K562 (cell line): ENCODE data around the gene ZNF787. TPM values are rescaled to one million over a fixed set of nuclear protein-coding genes. Genes with fewer than 3 reads are reported as not detected.

Experiments
- ATAC-seq: fragments of 200-7000 bp; cut with Tn5 transposase; 3 replicates; pipeline ENCODE4 v1.9.1; 2020; ENCODE audit warnings: moderate library complexity
- BruUV-seq: library from RNA; stranded (reverse); fragments of 400-500 nt; replicated peaks from 2 replicates; lab custom pipeline; 2021; lab: Mats Ljungman, UMichigan
- CTCF ChIA-PET: fragments of 300-600 bp; formaldehyde crosslinking; extraction: SDS; loops from one replicate; lab custom pipeline; 2021; ENCODE audit warnings: low intra/inter-chr PET ratio; lab: Yijun Ruan, JAX
- POLR2A ChIA-PET: fragments of 300-600, 350-650 bp; sonication (Branson Sonifier 250); formaldehyde crosslinking; extraction: SDS; loops from one replicate; lab custom pipeline; 2021; ENCODE audit warnings: antibody characterized with exemption, inconsistent platforms; lab: Yijun Ruan, JAX
- DNase-seq, 4 experiments: peaks; one replicate each; pipeline versions ENCODE4 v3.0.0 to v3.0.0-alpha.2; 2011 to 2018; ENCODE audit warnings: low spot score in 3 of 4, mixed read lengths in 3 of 4; ENCODE audit errors: extremely low read depth in 1 of 4
- FAIRE-seq: peaks from 2 replicates; lab custom pipeline; 2011; peaks lifted over from hg19 to GRCh38; lab: Jason Lieb, UNC
- H2AFZ ChIP-seq: 2 replicates; pipeline ENCODE4 v1.6.0; 2011; ENCODE audit warnings: low read depth, low read length, control low read depth, inconsistent platforms
- H3K27ac ChIP-seq: fragments of 200-600 bp; 3 replicates; pipeline ENCODE4 v1.8.0; 2011; ENCODE audit warnings: low read depth, mild to moderate bottlenecking, control low read depth, inconsistent platforms, low read length, moderate library complexity, mixed read lengths; ENCODE audit errors: extremely low read depth
- H3K27me3 ChIP-seq, 2 experiments: fragments of 300-600 bp in 1 of 2; 2 replicates in 1 of 2; 3 replicates in 1 of 2; pipeline versions ENCODE4 v1.6.0 to v1.8.0; 2011; ENCODE audit warnings: inconsistent platforms in 2 of 2, low read length in 2 of 2, mild to moderate bottlenecking in 1 of 2, mixed read lengths in 1 of 2, moderate library complexity in 1 of 2; ENCODE audit not compliant: control insufficient read depth in 2 of 2, insufficient read depth in 2 of 2
- H3K36me3 ChIP-seq: fragments of 300-600 bp; 3 replicates; pipeline ENCODE4 v1.8.0; 2011; ENCODE audit warnings: mild to moderate bottlenecking, low read length, inconsistent platforms; ENCODE audit not compliant: control insufficient read depth, insufficient read depth
- H3K4me1 ChIP-seq, 2 experiments: fragments of 200-600 bp in 1 of 2; replicated peaks in 1 of 2; 2 replicates in 1 of 2; 3 replicates in 1 of 2; pipeline versions ENCODE4 v1.5.1 to v1.8.0; 2011; ENCODE audit warnings: inconsistent platforms in 2 of 2, low read length in 2 of 2, mild to moderate bottlenecking in 1 of 2, mixed read lengths in 1 of 2, moderate library complexity in 1 of 2; ENCODE audit not compliant: control insufficient read depth in 2 of 2, insufficient read depth in 2 of 2
- H3K4me2 ChIP-seq: 2 replicates; pipeline ENCODE4 v1.6.1; 2011; ENCODE audit warnings: low read length, control low read depth, inconsistent platforms, mixed read lengths; ENCODE audit not compliant: insufficient read depth
- H3K4me3 ChIP-seq: fragments of 200-600 bp; sonication (generic), shearing (Covaris generic); 2 replicates; pipeline ENCODE4 v1.5.1; 2016; ENCODE audit warnings: control low read depth, inconsistent platforms
- H3K79me2 ChIP-seq: fragments of 200-600 bp; 3 replicates; pipeline ENCODE4 v1.8.0; 2011; ENCODE audit warnings: low read length, inconsistent platforms; ENCODE audit not compliant: control insufficient read depth, insufficient read depth
- H3K9ac ChIP-seq, 2 experiments: 2 replicates each; pipeline versions ENCODE4 v1.6.0 to v1.6.1; 2011; ENCODE audit warnings: low read depth in 2 of 2, low read length in 2 of 2, control low read depth in 1 of 2, inconsistent platforms in 1 of 2, mild to moderate bottlenecking in 1 of 2, mixed read lengths in 1 of 2; ENCODE audit not compliant: insufficient read depth in 1 of 2
- H3K9me1 ChIP-seq: one replicate; pipeline ENCODE4 v1.6.0; 2011; ENCODE audit warnings: inconsistent platforms, mild to moderate bottlenecking, low read length, moderate library complexity; ENCODE audit not compliant: control insufficient read depth, insufficient read depth
- H3K9me3 ChIP-seq: replicated peaks from 2 replicates; pipeline ENCODE4 v1.5.1; 2011; ENCODE audit warnings: low read depth, low read length, inconsistent platforms; ENCODE audit not compliant: control insufficient read depth, insufficient read depth
- H4K20me1 ChIP-seq: replicated peaks from 2 replicates; pipeline ENCODE4 v1.6.1; 2011; ENCODE audit warnings: low read length, inconsistent platforms, mixed read lengths; ENCODE audit not compliant: control insufficient read depth, insufficient read depth
- BRD9 ChIP-seq: fragments of 450-650 bp; IDR thresholded peaks from 2 replicates; pipeline ENCODE4 v1.6.1; 2018; ENCODE audit warnings: low read depth; ENCODE audit not compliant: partially characterized antibody
- COPS2 ChIP-seq: fragments of 450-650 bp; conservative IDR thresholded peaks from 2 replicates; pipeline ENCODE4 v1.6.1; 2016; ENCODE audit warnings: mild to moderate bottlenecking, moderate library complexity
- FOXJ2 ChIP-seq: fragments of 200-800 bp; sonication (Bioruptor generic); IDR thresholded peaks from 2 replicates; pipeline ENCODE4 v1.6.1; 2016; ENCODE audit warnings: missing genetic modification characterization, missing compliant biosample characterization
- HMG20B ChIP-seq: fragments of 250-450 bp; sonication (Bioruptor Pico); IDR thresholded peaks from 2 replicates; pipeline ENCODE4 v1.5.0; 2021; ENCODE audit warnings: mild to moderate bottlenecking
- JUNB ChIP-seq: fragments of 450-650 bp; formaldehyde crosslinking; conservative IDR thresholded peaks from 2 replicates; pipeline ENCODE4 v1.4.0; 2020; ENCODE audit warnings: mild to moderate bottlenecking
- MTA2 ChIP-seq: fragments of 450-650 bp; IDR thresholded peaks from 2 replicates; pipeline ENCODE4 v1.6.1; 2016; ENCODE audit warnings: low read depth
- MYBL2 ChIP-seq, 2 experiments: fragments of 450-650 bp in 1 of 2; sonication (generic) in 1 of 2; formaldehyde crosslinking in 1 of 2; IDR thresholded peaks; 2 replicates each; pipeline versions ENCODE4 v1.6.1 to v1.8.1; 2017 to 2022; ENCODE audit warnings: borderline replicate concordance in 1 of 2, inconsistent platforms in 1 of 2, low read depth in 1 of 2, mild to moderate bottlenecking in 1 of 2, missing genetic modification reagents in 1 of 2, moderate library complexity in 1 of 2
- NEUROD1 ChIP-seq: fragments of 150-350 bp; IDR thresholded peaks from 2 replicates; pipeline ENCODE4 v1.6.1; 2014; ENCODE audit warnings: borderline replicate concordance, low read length, low read depth; ENCODE audit not compliant: partially characterized antibody
- PURB ChIP-seq: sonication (generic); formaldehyde crosslinking; IDR thresholded peaks from 2 replicates; pipeline ENCODE4 v1.9.0; 2021; ENCODE audit warnings: low read depth, mild to moderate bottlenecking, missing genetic modification reagents
- STAT5B ChIP-seq: fragments of 250-450 bp; sonication (Bioruptor Pico); IDR thresholded peaks from 2 replicates; pipeline ENCODE4 v1.8.0; 2021; ENCODE audit warnings: mild to moderate bottlenecking, inconsistent platforms
- U2AF1 ChIP-seq: fragments of 200-400 bp; formaldehyde crosslinking; optimal IDR thresholded peaks from 2 replicates; pipeline ENCODE3; 2017; ENCODE audit warnings: mild to moderate bottlenecking, low read depth, low read length, moderate library complexity
- ZFX ChIP-seq: sonication (generic); formaldehyde crosslinking; IDR thresholded peaks from 2 replicates; pipeline ENCODE4 v1.8.0; 2022; ENCODE audit warnings: mild to moderate bottlenecking, missing genetic modification reagents, moderate library complexity
- ZNF395 ChIP-seq: fragments of 200-800 bp; sonication (Bioruptor generic); IDR thresholded peaks from 2 replicates; pipeline ENCODE4 v1.6.1; 2017; ENCODE audit warnings: missing genetic modification characterization, missing compliant biosample characterization
- ZNF431 ChIP-seq: sonication (generic); formaldehyde crosslinking; IDR thresholded peaks from 2 replicates; pipeline ENCODE4 v1.8.0; 2022; ENCODE audit warnings: mild to moderate bottlenecking, missing genetic modification reagents
- ZNF445 ChIP-seq: fragments of 250-450 bp; sonication (Bioruptor Pico); IDR thresholded peaks from 2 replicates; pipeline ENCODE4 v1.4.0; 2020; ENCODE audit warnings: low read depth, mild to moderate bottlenecking, moderate library complexity
- ZNF507 ChIP-seq: conservative IDR thresholded peaks from 2 replicates; pipeline ENCODE4 v1.6.1; 2017; ENCODE audit warnings: missing genetic modification characterization, missing compliant biosample characterization
- WGBS: fragments of 100-300 bp; shearing (Covaris generic); methylation state at CpG from one replicate; pipeline ENCODE4 v1.1.6; 2016; ENCODE audit warnings: low coverage, mixed read lengths; ENCODE audit not compliant: insufficient coverage; ENCODE audit errors: missing lambda C conversion rate; 5-methylcytosine and 5-hydroxymethylcytosine counted together
- in situ Hi-C: fragments of 300-500 bp; cut with MboI; formaldehyde crosslinking; loops from 4 replicates; pipeline ENCODE4 v1.15.0; 2018; ENCODE audit warnings: inconsistent platforms, mixed read lengths
- intact Hi-C: fragments of 100-400 bp; cut with micrococcal nuclease; formaldehyde crosslinking; loops from 2 replicates; pipeline ENCODE4 v1.14.2; 2022
- polyA plus RNA-seq, 8 experiments: library from polyadenylated mRNA; depleted of rRNA in 4 of 8; stranded (reverse) in 5 of 8; unstranded in 3 of 8; fragments of >200 nt; fragmentation: Nextera tagmentation in 2 of 8; fragmentation: Illumina TruSeq in 1 of 8; extraction: Ambion mirVana in 2 of 8; extraction: Trizol in 1 of 8; gene quantifications; 2 replicates each; pipeline versions ENCODE4 v1.2.1 to v1.2.3, GENCODE V29; 2011 to 2014; ENCODE audit warnings: inconsistent platforms in 1 of 8, missing spikeins in 1 of 8
- total RNA-seq, 7 experiments: library from RNA; depleted of rRNA in 6 of 7; stranded (reverse); fragments of >200 nt in 6 of 7; fragmentation: Illumina TruSeq in 2 of 7; extraction: Trizol in 2 of 7; gene quantifications; 2 replicates each; pipeline versions ENCODE4 v1.2.1 to v1.2.3, GENCODE V29; 2011 to 2021; ENCODE audit warnings: low replicate concordance in 1 of 7
- TF ChIP-seq, protein P1 (sequence below): sonication (generic); formaldehyde crosslinking; IDR thresholded peaks from 2 replicates; pipeline ENCODE4 v1.8.0; 2023; ENCODE audit warnings: mild to moderate bottlenecking, missing genetic modification reagents
- TF ChIP-seq, protein P2 (sequence below): fragments of 450-650 bp; IDR thresholded peaks from one replicate; pipeline ENCODE4 v1.6.1; 2018; ENCODE audit warnings: mild to moderate bottlenecking, moderate library complexity; ENCODE audit not compliant: partially characterized antibody
- TF ChIP-seq, protein P3 (sequence below): sonication (generic); formaldehyde crosslinking; IDR thresholded peaks from 2 replicates; pipeline ENCODE4 v1.8.0; 2022; ENCODE audit warnings: mild to moderate bottlenecking, missing genetic modification reagents

The ZNF787 gene
- total and polyA plus RNA-seq, 9 of the 15 experiments (the other 6 are each of a cell fraction or from before 2014, with no cell fraction given), result 0.45 to 77.6 (median 7.3) TPM

GRCh38 chr19:56089344-56089743 lies 31.8 kb downstream of the ZNF787 start:
- Histone ChIP-seq H3K9me1 (no peaks in the 10 kb centered on the region), H3K79me2 (peaks cover 42% of the 10 kb centered on the region), H4K20me1 (peaks cover 11% of the 10 kb centered on the region), H3K4me1 (peaks cover 0 to 16% of the 10 kb centered on the region in 2 experiments; a peak in 1 of 5 replicates), H3K27me3 (no peaks in the 10 kb centered on the region), H3K4me3 (no peak overlapping the region), H2AFZ (no peak overlapping the region), H3K9ac (no peak overlapping the region), H3K36me3 (peaks cover 58% of the 10 kb centered on the region; the same call in 2 of the 3 replicates), H3K27ac (no peak overlapping the region), H3K9me3 (peaks cover 14% of the 10 kb centered on the region), H3K4me2 (no peak overlapping the region)
- 98% methylated on average over 13 of the region's 14 CpGs for WGBS
- FAIRE-seq (no peak), ATAC-seq (no peak), DNase-seq (no peak)
- no TSS peak for BruUV-seq
- POLR2A ChIA-PET, result interaction anchor here (0.6 to 1.2 kb wide), 2 partner anchors 18 to 36 kb away, joined by 3 to 4 read pairs; no protein-coding TSS in a partner anchor
- TF ChIP-seq BRD9 (no peak), ZNF507 (tag) (no peak), ZNF395 (CRISPR knock-in tag) (no peak), ZFX (CRISPR knock-in tag) (no peak), HMG20B (CRISPR knock-in tag) (no peak), U2AF1 (no peak), MTA2 (no peak), MYBL2 (IDR thresholded peaks at IDR 0.05; ENCODE audit: low read depth) (no peak), MYBL2 (CRISPR knock-in tag; IDR thresholded peaks at IDR 0.05; ENCODE audit: borderline replicate concordance) (no peak), ZNF431 (CRISPR knock-in tag) (no peak), STAT5B (CRISPR knock-in tag) (no peak), ZNF445 (no peak), FOXJ2 (tag) (no peak), COPS2 (no peak), PURB (CRISPR knock-in tag) (no peak), NEUROD1 (no peak), JUNB (no peak)
- TF ChIP-seq, protein P1, sequence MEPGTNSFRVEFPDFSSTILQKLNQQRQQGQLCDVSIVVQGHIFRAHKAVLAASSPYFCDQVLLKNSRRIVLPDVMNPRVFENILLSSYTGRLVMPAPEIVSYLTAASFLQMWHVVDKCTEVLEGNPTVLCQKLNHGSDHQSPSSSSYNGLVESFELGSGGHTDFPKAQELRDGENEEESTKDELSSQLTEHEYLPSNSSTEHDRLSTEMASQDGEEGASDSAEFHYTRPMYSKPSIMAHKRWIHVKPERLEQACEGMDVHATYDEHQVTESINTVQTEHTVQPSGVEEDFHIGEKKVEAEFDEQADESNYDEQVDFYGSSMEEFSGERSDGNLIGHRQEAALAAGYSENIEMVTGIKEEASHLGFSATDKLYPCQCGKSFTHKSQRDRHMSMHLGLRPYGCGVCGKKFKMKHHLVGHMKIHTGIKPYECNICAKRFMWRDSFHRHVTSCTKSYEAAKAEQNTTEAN (CRISPR knock-in tag), result no peak
- TF ChIP-seq, protein P2, sequence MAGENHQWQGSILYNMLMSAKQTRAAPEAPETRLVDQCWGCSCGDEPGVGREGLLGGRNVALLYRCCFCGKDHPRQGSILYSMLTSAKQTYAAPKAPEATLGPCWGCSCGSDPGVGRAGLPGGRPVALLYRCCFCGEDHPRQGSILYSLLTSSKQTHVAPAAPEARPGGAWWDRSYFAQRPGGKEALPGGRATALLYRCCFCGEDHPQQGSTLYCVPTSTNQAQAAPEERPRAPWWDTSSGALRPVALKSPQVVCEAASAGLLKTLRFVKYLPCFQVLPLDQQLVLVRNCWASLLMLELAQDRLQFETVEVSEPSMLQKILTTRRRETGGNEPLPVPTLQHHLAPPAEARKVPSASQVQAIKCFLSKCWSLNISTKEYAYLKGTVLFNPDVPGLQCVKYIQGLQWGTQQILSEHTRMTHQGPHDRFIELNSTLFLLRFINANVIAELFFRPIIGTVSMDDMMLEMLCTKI, result no peak
- TF ChIP-seq, protein P3, sequence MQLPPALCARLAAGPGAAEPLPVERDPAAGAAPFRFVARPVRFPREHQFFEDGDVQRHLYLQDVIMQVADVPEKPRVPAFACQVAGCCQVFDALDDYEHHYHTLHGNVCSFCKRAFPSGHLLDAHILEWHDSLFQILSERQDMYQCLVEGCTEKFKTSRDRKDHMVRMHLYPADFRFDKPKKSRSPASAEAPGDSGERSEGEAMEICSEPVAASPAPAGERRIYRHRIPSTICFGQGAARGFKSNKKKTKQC (CRISPR knock-in tag), result no peak
- CTCF ChIA-PET, result no interaction called here
- intact Hi-C loops (no loop called here), in situ Hi-C loops (no loop called here)
